HG02798 (cell line): ENCODE results near the gene TMCO6.
A peak's percentile ranks its signal among the peaks of the same experiment; 100 is the strongest.
"Not testable (repeated sequence)": the region's sequence is repeated elsewhere in the genome, so short reads cannot be mapped to it uniquely, and the experiment has no call there.

Experiments used
- ATAC-seq: cut with Tn5 transposase; IDR thresholded peaks from one replicate; pipeline ENCODE4 v1.9.1; 2021; ENCODE audit warnings: mild to moderate bottlenecking; ENCODE audit not compliant: unreplicated experiment, poor library complexity

TMCO6 gene

GRCh38 chr5:140628711-140629110, 10.5 kb upstream of the TMCO6 start:
- no peak for ATAC-seq

DNA sequence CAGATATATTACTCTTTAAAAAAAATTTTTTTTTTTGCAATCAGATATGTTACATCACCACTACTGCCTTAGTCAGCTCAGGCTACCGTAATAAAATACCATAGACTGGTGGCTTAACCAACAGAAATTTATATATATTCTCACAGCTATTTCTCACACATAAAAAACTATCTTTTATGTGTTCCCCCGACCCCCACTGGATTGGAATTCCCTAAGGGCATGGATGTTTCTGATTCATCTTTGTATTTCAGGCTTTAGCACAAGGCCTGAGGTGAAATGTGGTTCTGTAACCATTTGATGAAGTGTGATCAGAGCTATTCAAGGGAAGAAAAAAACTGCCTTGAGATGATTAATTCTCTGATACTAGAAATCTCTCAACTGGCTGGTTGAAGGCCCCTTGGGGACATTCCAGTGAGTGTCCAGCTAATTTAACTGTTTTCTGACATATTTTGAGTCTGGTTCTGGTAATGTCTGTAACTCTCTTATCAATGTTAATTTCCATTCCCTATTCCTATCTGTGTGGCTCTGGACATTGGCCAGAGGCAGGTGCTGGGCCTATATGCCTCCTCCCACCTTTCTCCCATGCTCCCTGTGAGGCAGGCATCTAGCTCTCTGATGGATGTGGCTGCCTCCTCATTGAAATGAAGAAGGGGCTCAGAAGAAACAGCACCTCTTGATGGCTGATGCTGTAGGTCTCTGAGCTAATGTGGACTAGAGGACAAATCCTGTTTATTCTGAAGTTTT, 8.8 kb upstream of the TMCO6 start:
- ATAC-seq: no peak

DNA sequence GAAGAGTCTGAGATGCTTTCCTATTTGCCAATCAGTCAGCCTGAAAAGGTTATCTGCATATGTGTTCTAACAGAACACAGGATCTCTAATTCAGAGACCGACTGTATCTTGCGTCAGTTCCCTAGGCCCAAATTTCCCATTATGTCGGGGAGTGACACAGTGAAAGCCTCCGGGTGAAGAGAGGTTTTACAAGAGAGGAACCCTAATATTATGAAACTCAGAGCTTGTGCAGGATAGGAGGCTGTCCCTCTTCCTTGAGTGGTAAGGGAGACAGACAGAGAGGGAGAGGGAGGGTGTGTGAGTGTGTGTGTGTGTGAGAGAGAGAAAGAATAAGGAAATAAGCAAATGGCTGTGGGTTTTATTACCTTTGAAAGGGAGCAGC, 8.2 kb upstream of the TMCO6 start:
- ATAC-seq: no peak

GRCh38 chr5:140631831-140632365, 7.4 kb upstream of the TMCO6 start:
- ATAC-seq: peak; percentile 47

- ATAC-seq: peak; percentile 56
These were observed 6.8 kb upstream of the TMCO6 start for GRCh38 chr5:140632366-140633020.

- no peak for ATAC-seq
These were observed 6.2 kb upstream of the TMCO6 start, which contains the start of gene CD14 for GRCh38 chr5:140633021-140633471. Gene CD14 (minus strand): TSS chr5:140633175. CDS start chr5:140633071, 104 bp downstream.

GRCh38 chr5:140633501-140633900, 5.8 kb upstream of the TMCO6 start:
- ATAC-seq: no peak

GRCh38 chr5:140634103-140634502, 5.1 kb upstream of the TMCO6 start:
- no peak for ATAC-seq

DNA sequence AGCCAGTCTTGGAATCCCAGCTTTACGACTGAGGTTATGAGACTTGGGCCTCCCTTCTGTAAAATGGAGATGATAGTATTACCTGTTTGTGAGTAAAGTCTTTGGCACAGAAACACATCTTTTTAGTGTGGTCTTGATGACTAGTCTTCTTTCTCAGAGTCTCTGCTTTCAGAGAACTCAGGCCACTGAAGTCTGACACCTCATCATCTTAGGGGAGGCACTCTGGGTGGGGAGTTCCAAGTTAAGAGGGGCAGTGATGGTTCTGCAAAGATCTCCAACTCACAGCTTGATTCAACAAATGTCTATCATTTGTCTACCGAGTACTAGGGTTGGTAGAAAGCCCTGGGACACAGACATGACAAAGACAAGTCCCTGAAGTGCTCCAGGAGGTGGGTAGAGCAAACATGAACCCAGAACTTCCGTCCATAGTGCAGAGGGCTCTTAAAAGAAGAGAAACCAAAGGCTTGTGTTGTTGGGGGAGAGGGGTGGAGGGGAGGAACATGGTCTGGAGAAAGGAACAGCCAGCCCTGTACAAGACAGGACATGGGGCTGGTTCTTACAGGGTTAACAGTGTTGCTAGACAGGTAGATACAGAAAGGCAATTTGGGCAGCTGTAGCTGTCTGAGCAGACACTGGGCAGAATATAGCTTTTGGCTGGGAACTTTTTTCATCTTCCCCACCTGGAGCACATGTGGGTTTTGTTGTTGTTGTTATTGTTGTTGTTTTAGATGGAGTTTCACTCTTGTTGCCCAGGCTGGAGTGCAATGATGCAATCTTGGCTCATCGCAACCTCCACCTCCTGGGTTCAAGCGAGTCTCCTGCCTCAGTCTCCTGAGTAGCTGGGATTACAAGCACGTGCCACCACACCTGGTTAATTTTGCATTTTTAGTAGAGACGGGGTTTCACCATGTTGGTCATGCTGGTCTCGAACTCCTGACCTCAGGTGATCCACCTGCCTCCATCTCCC, 3.7 kb upstream of the TMCO6 start:
- no peak for ATAC-seq

GRCh38 chr5:140637371-140638100, 1.7 kb upstream of the TMCO6 start:
- ATAC-seq: no peak

DNA sequence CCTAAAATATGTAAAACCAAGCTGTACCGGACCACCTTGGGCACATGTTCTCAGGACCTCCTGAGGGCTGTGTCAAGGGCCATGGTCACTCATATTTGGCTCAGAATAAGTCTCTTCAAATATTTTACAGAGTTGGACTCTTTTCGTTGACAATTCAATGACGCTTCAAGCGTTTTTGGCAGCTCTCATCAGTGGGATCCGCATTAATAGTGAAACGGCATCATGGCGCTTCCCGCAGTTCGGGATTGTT, 428 bp upstream of the TMCO6 start:
- not testable (repeated sequence) for ATAC-seq

DNA sequence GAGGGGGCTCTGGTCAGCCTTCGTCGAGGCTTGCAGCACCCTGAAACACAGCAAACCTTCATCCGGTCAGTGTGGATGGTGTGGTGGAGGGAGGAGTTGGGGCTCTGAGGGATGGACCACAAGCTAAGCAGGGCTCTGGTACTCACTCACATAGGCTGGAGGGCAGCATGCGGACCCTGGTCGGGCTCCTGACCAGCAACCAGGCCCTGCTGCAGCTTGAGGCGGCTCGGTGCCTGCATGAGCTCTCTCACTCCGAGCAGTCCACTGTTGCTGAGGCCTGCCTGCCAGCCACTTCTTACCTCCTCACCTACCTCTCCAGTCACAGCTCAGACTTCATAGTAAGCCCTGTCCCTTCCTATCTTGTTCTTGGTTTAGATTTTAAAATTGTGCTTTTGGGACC, 2.5 kb downstream of the TMCO6 start:
- no peak for ATAC-seq

DNA sequence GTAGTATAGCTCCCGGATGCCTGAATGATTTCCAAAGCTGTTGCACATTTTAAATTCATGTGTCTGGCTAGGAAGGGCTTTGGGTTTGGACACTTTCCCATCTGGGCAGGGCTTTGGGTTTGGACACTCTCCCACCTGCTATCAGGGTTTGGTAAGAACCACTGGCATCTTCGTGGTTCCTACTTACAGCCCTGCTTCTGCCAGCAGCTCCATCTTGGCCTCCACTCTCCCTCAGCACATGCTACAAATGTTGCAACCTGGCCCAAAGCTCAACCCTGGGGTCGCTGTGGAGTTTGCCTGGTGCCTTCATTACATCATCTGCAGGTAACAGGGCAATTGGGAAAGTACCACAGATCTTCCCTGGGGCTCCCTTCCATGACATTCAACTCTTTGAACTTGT, 3.5 kb downstream of the TMCO6 start:
- ATAC-seq: no peak

DNA sequence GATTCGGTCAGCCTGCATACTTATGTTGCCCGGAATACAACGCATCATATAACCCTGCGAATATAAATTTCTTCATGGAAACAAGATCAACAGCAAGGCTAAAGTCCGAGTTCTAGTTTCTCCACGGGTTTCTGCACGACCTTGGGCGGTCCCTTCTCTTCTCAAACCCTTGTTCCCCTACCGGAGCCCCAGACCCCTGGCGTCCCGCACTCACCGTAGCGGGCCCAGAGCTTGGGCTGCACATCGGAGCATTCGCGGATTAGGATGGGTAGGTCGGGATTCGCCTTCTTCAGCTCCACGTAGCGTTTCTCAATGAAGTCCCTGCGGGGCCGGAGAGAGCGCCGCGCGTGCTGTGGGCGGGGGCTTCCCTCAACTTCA, 7.8 kb downstream of the TMCO6 start:
- ATAC-seq: no peak

GRCh38 chr5:140658870-140659269, 19.6 kb downstream of the TMCO6 start:
- ATAC-seq: no peak

- not testable (repeated sequence) for ATAC-seq
These were observed 21.1 kb downstream of the TMCO6 start for GRCh38 chr5:140660371-140660770.

- no peak for ATAC-seq
These were observed 24.7 kb downstream of the TMCO6 start for GRCh38 chr5:140664030-140664358.

GRCh38 chr5:140664359-140665119, 25.3 kb downstream of the TMCO6 start, which contains the start of gene WDR55:
Gene WDR55 (plus strand): TSS chr5:140664904. CDS start chr5:140664913, 9 bp downstream.
- ATAC-seq: peak; percentile 99

- not testable (repeated sequence) for ATAC-seq
These were observed 31.8 kb downstream of the TMCO6 start for GRCh38 chr5:140671035-140671434.
